HG03558 (cell line): ENCODE data around the gene CRADD.
"Not testable (repeated sequence)": the region's sequence is repeated elsewhere in the genome, so short reads cannot be mapped to it uniquely, and the experiment has no call there.

ENCODE experiments used
- ATAC-seq: cut with Tn5 transposase; IDR thresholded peaks from one replicate; pipeline ENCODE4 v1.9.1; 2021; ENCODE audit warnings: moderate number of reproducible peaks; ENCODE audit not compliant: unreplicated experiment; ENCODE audit errors: extremely low read depth

Gene CRADD

GRCh38 chr12:93704122-93704521, 26.9 kb downstream of the CRADD start:
- ATAC-seq, result no peak

GRCh38 chr12:93704625-93705024, 27.4 kb downstream of the CRADD start:
- no peak for ATAC-seq

- no peak for ATAC-seq
Measured at GRCh38 chr12:93705237-93705636, 28.1 kb downstream of the CRADD start.

- no peak for ATAC-seq
Measured at GRCh38 chr12:93706387-93706786, 29.2 kb downstream of the CRADD start.

DNA sequence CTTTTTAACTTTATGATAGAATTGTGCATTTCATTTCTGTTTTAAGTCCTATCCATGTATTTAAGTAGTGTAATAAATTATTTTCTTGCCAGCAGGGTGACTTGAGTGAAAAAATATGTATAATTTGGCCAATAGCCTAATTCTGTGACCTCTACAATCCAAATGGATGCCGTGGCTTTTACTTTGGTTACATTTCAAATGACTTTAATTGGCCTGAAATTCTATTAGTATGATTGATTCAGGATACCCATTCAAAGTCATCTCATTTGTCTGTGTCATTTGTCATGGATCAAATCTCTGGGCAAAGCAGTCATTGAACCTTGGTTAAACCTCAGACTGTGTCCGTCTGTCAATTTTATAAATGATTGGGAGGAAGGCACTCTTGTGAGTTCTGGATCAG, 29.6 kb downstream of the CRADD start:
- no peak for ATAC-seq

GRCh38 chr12:93707836-93708235, 30.7 kb downstream of the CRADD start:
- no peak for ATAC-seq

DNA sequence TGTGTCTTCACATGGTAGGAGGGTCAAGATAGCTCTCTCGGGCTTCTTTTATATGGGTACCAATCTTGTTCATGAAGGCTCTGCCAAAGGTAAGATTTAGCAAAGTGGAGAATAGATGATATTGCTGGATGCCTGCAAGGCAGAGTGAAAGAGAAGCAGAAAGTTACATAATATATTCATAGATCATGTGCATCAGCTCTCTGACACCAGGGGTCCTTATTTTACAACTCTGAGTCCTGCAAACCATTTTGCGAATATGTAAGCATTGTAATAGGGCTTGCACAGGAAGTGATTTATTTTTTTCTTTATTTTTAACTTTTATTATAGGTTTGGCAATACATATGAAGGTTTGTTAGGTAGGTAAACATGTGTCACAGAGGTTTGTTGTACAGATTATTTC, 31.8 kb downstream of the CRADD start:
- no peak for ATAC-seq

- ATAC-seq, result no peak
Measured at GRCh38 chr12:93709386-93709785, 32.2 kb downstream of the CRADD start.

DNA sequence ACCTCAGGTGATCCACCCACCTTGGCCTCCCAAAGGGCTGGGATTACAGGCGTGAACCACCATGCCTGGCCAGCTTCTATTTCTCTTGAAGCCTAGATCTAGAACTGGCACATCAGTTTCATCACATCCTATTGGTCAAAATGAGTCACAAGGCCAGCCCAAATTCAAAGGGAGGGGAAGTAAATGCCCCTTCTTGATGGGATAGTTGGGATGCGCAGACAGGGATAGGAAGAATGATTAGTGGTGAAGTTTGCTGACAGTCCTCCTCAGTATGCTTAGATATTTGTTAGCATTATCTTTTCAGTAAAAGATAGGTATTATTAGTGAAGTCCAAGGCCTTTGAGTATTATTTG, 33.4 kb downstream of the CRADD start:
- ATAC-seq, result no peak

GRCh38 chr12:93711502-93711901, 34.3 kb downstream of the CRADD start:
- ATAC-seq, result not testable (repeated sequence)

- no peak for ATAC-seq
Measured at GRCh38 chr12:93712200-93712599, 35.0 kb downstream of the CRADD start.

DNA sequence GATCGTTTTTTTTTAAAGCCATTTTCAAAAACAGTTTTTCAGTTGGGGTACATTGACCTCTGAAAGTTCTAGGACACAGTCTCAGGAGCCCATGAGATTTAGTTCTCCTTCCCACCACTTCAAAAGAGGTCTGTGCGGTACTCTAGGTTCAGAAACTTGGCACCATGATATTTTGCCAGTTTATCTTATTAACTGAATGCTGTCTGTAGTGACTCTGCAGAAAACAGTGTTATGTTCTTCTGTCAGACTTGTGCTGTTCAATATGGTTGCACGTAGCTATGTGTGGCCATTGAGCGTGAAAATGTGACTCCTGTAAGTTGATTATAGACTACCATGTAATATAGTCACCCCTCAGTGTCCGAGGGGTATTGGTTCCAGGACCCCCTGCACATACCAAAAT, 35.9 kb downstream of the CRADD start:
- ATAC-seq, result no peak

DNA sequence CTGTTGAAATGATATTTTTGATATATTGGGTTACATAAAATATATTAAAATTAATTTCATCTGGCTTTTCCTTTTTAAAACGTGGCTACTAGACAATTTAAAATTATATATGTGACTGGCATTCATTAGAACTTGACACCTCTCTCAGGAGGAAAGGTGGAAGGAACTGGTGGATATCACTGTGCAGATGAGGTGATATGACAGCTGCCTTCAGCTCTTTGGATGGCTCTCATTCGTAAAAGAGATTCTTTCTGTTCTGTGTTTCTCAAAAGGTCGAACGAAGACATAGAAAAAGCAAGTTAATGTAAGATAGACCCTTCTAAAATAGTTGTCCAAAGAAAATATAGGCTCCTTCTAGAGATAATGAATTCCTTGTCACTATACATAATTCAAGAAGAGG, 36.6 kb downstream of the CRADD start:
- no peak for ATAC-seq

DNA sequence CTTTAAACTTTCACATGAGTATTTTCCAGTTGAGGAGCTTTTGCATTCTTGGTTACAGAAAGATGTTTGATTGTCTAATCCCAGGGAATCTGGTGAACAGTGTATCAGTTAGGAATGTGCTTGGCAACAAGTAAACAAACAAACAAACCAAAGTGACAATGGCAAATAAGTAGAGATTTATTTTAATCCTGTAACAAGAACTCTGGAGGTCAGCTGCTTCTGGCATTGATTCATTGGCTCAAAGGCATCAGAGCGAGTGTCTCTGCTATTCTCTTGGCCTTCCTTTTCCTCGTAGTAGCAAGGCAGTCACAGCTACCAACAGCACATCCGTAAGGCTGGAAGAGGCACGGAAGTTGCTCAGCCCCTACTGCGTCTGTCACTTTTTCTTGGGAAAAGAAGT, 37.2 kb downstream of the CRADD start:
- no peak for ATAC-seq

DNA sequence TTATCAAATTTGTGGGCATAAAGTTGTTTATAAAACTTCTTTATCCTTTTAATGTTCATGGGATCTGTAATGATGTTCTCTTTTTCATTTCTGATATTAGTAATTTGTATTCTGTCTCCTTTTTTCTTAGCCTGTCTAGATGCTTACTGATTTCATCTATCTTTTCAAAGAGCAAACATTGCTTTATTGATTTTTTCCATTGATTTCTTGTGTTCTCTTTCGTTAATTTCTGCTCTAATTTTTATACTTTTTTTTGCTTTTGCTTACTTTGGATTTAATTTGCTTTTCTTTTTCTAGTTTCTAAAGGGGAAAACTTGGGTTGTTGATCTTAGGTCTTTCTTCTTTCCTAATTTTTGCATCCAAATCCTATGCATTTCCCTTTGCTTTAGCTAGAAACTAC, 42.5 kb downstream of the CRADD start:
- no peak for ATAC-seq

DNA sequence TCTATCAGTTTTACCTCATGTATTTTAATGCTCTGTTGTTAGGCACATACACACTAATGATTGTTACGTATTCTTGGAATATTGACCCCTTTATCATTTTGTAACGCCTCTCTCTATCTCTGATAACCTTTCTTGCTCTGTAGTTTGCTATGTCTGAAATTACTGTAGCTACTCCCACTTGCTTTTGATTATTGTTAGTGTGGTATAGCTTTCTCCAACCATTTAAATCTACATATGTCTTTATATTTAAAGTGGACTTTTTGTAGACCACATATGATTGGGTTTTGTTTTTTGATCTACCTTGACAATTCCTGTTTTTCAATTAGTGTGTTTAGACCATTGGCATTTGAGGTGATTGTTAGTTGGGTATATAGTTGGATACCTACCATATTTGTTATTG, 43.4 kb downstream of the CRADD start:
- no peak for ATAC-seq

- ATAC-seq, result no peak
Measured at GRCh38 chr12:93722179-93722578, 45.0 kb downstream of the CRADD start.

- ATAC-seq, result no peak
Measured at GRCh38 chr12:93722835-93723567, 45.8 kb downstream of the CRADD start.

GRCh38 chr12:93723568-93723930, 46.4 kb downstream of the CRADD start:
- no peak for ATAC-seq

DNA sequence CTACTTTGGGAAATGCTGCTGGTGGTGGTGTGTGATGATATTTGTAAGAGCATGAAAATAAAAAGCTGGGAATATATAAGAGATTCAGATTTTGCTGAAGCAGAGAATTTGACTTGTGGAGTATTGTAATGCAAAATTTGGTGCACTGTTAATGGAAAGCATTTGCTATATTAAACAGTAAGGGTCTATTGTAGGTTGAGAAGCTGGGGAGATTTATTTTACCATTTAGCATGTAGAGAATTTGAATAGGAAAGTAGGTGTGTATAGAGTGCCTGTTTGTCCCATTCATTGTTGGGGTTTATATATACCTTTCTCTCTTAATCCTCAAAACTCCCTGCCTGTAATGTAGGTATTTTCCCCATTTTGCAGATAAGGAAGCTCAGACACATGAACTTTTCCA, 48.4 kb downstream of the CRADD start:
- ATAC-seq, result no peak

- no peak for ATAC-seq
Measured at GRCh38 chr12:93727195-93727811, 50.1 kb downstream of the CRADD start.

- ATAC-seq, result no peak
Measured at GRCh38 chr12:93727911-93728310, 50.7 kb downstream of the CRADD start.
